Stimulated activated CD4-positive, alpha-beta T cell treated with anti-CD3 and anti-CD28 coated beads, Interleukin-4, amount 100 ng/mL, for 24 hours (primary cell): ENCODE measurements around the gene ELAPOR1.

ENCODE experiments used
- DNase-seq: peaks from one replicate; pipeline ENCODE4 v3.0.0-alpha.2; 2020

The ELAPOR1 gene

GRCh38 chr1:109113590-109114341 is at the start of gene ELAPOR1:
Gene ELAPOR1, plus strand, starts transcription at chr1:109114115. Its CDS starts 69 bp downstream, at chr1:109114184.
- DNase-seq: peak; percentile 83

- DNase-seq: no peak
Measured at GRCh38 chr1:109065137-109065536, 48.8 kb upstream of the ELAPOR1 start.

- DNase-seq: no peak
Measured at GRCh38 chr1:109067883-109068282, 46.0 kb upstream of the ELAPOR1 start.

GRCh38 chr1:109069294-109069693 is 44.6 kb upstream of the ELAPOR1 start:
- no peak for DNase-seq

GRCh38 chr1:109075531-109076490 is 38.1 kb upstream of the ELAPOR1 start, which contains the start of gene TAF13:
Gene TAF13, minus strand, starts transcription at chr1:109076003. Its CDS starts 56 bp downstream, at chr1:109075947.
- peak; percentile 88 for DNase-seq

- no peak for DNase-seq
Measured at GRCh38 chr1:109078317-109078716, 35.6 kb upstream of the ELAPOR1 start.

GRCh38 chr1:109079240-109079622 is 34.7 kb upstream of the ELAPOR1 start:
- no peak for DNase-seq

GRCh38 chr1:109080441-109081082 is 33.4 kb upstream of the ELAPOR1 start:
- DNase-seq: no peak

- DNase-seq: no peak
Measured at GRCh38 chr1:109083501-109083900, 30.4 kb upstream of the ELAPOR1 start.

GRCh38 chr1:109083923-109084322 is 30.0 kb upstream of the ELAPOR1 start:
- DNase-seq: no peak

GRCh38 chr1:109084563-109085517 is 29.1 kb upstream of the ELAPOR1 start:
- DNase-seq: no peak

- no peak for DNase-seq
Measured at GRCh38 chr1:109089242-109090015, 24.5 kb upstream of the ELAPOR1 start.

- DNase-seq: peak; percentile 90
Measured at GRCh38 chr1:109090196-109091077, 23.5 kb upstream of the ELAPOR1 start, which contains the start of gene TMEM167B. Gene TMEM167B, plus strand, starts transcription at chr1:109090764. Its CDS starts 109 bp downstream, at chr1:109090873.

GRCh38 chr1:109091078-109091838 is 22.7 kb upstream of the ELAPOR1 start:
- DNase-seq: no peak

GRCh38 chr1:109091839-109092193 is 22.1 kb upstream of the ELAPOR1 start:
- DNase-seq: no peak

GRCh38 chr1:109094377-109094803 is 19.5 kb upstream of the ELAPOR1 start:
- no peak for DNase-seq

- DNase-seq: no peak
Measured at GRCh38 chr1:109094871-109095270, 19.0 kb upstream of the ELAPOR1 start.

- DNase-seq: no peak
Measured at GRCh38 chr1:109095631-109096030, 18.3 kb upstream of the ELAPOR1 start.

- no peak for DNase-seq
Measured at GRCh38 chr1:109096120-109096519, 17.8 kb upstream of the ELAPOR1 start.
